IMR-90 (cell line): ENCODE measurements around the gene DET1. TPM values are rescaled to one million over a fixed set of nuclear protein-coding genes. Genes with fewer than 3 reads are reported as not detected.

Experiments
- ATAC-seq: fragments of 200-7000 bp; cut with Tn5 transposase; 2 replicates; pipeline ENCODE4 v1.9.1; 2020; ENCODE audit warnings: low read depth, mild to moderate bottlenecking, moderate library complexity
- BruUV-seq: library from RNA; stranded (reverse); fragments of 400-500 nt; replicated peaks from 2 replicates; lab custom pipeline; 2021; lab: Mats Ljungman, UMichigan
- CTCF ChIA-PET: fragments of 300-600 bp; formaldehyde crosslinking; extraction: SDS; loops from one replicate; lab custom pipeline; 2021; ENCODE audit warnings: antibody characterized with exemption; lab: Yijun Ruan, JAX
- POLR2A ChIA-PET: fragments of 300-600 bp; sonication (Branson Sonifier 250); formaldehyde crosslinking; loops from one replicate; lab custom pipeline; 2022; ENCODE audit warnings: antibody characterized with exemption; ENCODE audit not compliant: unreplicated experiment; lab: Charles Lee
- DNase-seq: peaks from one replicate; pipeline ENCODE4 v3.0.0; 2013
- H2AFZ ChIP-seq: replicated peaks from 2 replicates; pipeline ENCODE3; 2013; ENCODE audit warnings: low read length, mild to moderate bottlenecking; ENCODE audit not compliant: poor library complexity
- H2AK5ac ChIP-seq: 2 replicates; pipeline ENCODE4 v1.6.1; 2013; ENCODE audit warnings: low read depth, low read length, inconsistent platforms
- H2AK9ac ChIP-seq: replicated peaks from 2 replicates; pipeline ENCODE3; 2013; ENCODE audit warnings: mild to moderate bottlenecking, low read depth, low read length, moderate library complexity; ENCODE audit not compliant: poor library complexity
- H2BK120ac ChIP-seq: 2 replicates; pipeline ENCODE4 v1.6.1; 2013; ENCODE audit warnings: low read depth, low read length, inconsistent platforms
- H2BK15ac ChIP-seq: 3 replicates; pipeline ENCODE4 v1.6.1; 2013; ENCODE audit warnings: low read depth, low read length, inconsistent platforms
- H2BK20ac ChIP-seq: 2 replicates; pipeline ENCODE4 v1.6.1; 2013; ENCODE audit warnings: low read depth, mild to moderate bottlenecking, inconsistent platforms, low read length, moderate library complexity
- H2BK5ac ChIP-seq: 2 replicates; pipeline ENCODE4 v1.6.1; 2013; ENCODE audit warnings: mild to moderate bottlenecking, low read depth, low read length, inconsistent platforms; ENCODE audit not compliant: poor library complexity, severe bottlenecking
- H3K14ac ChIP-seq: replicated peaks from 2 replicates; pipeline ENCODE4 v1.6.1; 2013; ENCODE audit warnings: low read depth, low read length, inconsistent platforms
- H3K18ac ChIP-seq: 2 replicates; pipeline ENCODE4 v1.6.1; 2013; ENCODE audit warnings: low read depth, low read length, control low read depth
- H3K23ac ChIP-seq: 2 replicates; pipeline ENCODE4 v1.6.1; 2013; ENCODE audit warnings: low read depth, low read length, inconsistent platforms
- H3K27ac ChIP-seq: 2 replicates; pipeline ENCODE4 v1.5.1; 2013; ENCODE audit warnings: mild to moderate bottlenecking, control low read depth, low read length; ENCODE audit not compliant: insufficient read depth
- H3K27me3 ChIP-seq: 2 replicates; pipeline ENCODE4 v1.6.1; 2013; ENCODE audit warnings: low read length; ENCODE audit not compliant: control insufficient read depth, insufficient read depth
- H3K36me3 ChIP-seq: 2 replicates; pipeline ENCODE4 v1.6.1; 2013; ENCODE audit warnings: low read length, mixed read lengths; ENCODE audit not compliant: control insufficient read depth, insufficient read depth
- H3K4ac ChIP-seq: 2 replicates; pipeline ENCODE4 v1.6.1; 2013; ENCODE audit warnings: low read depth, low read length, inconsistent platforms
- H3K4me1 ChIP-seq: 2 replicates; pipeline ENCODE4 v1.6.1; 2013; ENCODE audit warnings: low read length, mixed read lengths; ENCODE audit not compliant: control insufficient read depth, insufficient read depth
- H3K4me2 ChIP-seq: 2 replicates; pipeline ENCODE4 v1.6.1; 2013; ENCODE audit warnings: low read depth, mild to moderate bottlenecking, control low read depth, low read length, moderate library complexity
- H3K4me3 ChIP-seq: 2 replicates; pipeline ENCODE4 v1.5.1; 2013; ENCODE audit warnings: low read depth, mild to moderate bottlenecking, control low read depth, low read length, moderate library complexity; ENCODE audit not compliant: insufficient read depth
- H3K56ac ChIP-seq: 2 replicates; pipeline ENCODE4 v1.6.1; 2013; ENCODE audit warnings: low read length, inconsistent platforms; ENCODE audit not compliant: insufficient read depth; ENCODE audit errors: extremely low read depth
- H3K79me1 ChIP-seq, 2 experiments: 2 replicates each; pipeline ENCODE4 v1.6.1; 2013; ENCODE audit warnings: low read length in 2 of 2, inconsistent platforms in 1 of 2, low read depth in 1 of 2
- H3K9ac ChIP-seq: 2 replicates; pipeline ENCODE4 v1.6.1; 2013; ENCODE audit warnings: low read depth, low read length, control low read depth
- H3K9me1 ChIP-seq: 2 replicates; pipeline ENCODE4 v1.6.1; 2013; ENCODE audit warnings: low read length, inconsistent platforms; ENCODE audit not compliant: insufficient read depth
- H3K9me3 ChIP-seq: 2 replicates; pipeline ENCODE4 v1.6.1; 2013; ENCODE audit warnings: low read length; ENCODE audit not compliant: control insufficient read depth, insufficient read depth
- H4K20me1 ChIP-seq: 2 replicates; pipeline ENCODE4 v1.6.1; 2013; ENCODE audit warnings: low read length, inconsistent platforms; ENCODE audit not compliant: insufficient read depth
- H4K5ac ChIP-seq: 2 replicates; pipeline ENCODE4 v1.6.1; 2013; ENCODE audit warnings: mild to moderate bottlenecking, low read depth, low read length, control low read depth
- H4K8ac ChIP-seq, 2 experiments: 2 replicates each; pipeline ENCODE4 v1.6.1; 2013; ENCODE audit warnings: low read depth in 2 of 2, low read length in 2 of 2, control low read depth in 1 of 2, inconsistent platforms in 1 of 2
- H4K91ac ChIP-seq: 2 replicates; pipeline ENCODE4 v1.6.1; 2013; ENCODE audit warnings: low read depth, low read length, inconsistent platforms; ENCODE audit not compliant: insufficient read depth
- CEBPB ChIP-seq: IDR thresholded peaks from 2 replicates; pipeline ENCODE4 v1.6.1; 2012; ENCODE audit warnings: low read depth, low read length, improper control_type of control experiment
- FOS ChIP-seq: fragments of 150-350 bp; IDR thresholded peaks from 2 replicates; pipeline ENCODE4 v1.6.1; 2016; ENCODE audit warnings: low read depth, low read length
- MAZ ChIP-seq: IDR thresholded peaks from 2 replicates; pipeline ENCODE4 v1.6.1; 2012; ENCODE audit warnings: low read depth, mild to moderate bottlenecking, low read length, improper control_type of control experiment, moderate library complexity, borderline replicate concordance
- RFX5 ChIP-seq: IDR thresholded peaks from 2 replicates; pipeline ENCODE4 v1.8.0; 2012; ENCODE audit warnings: low read depth, mild to moderate bottlenecking, low read length, moderate library complexity
- WGBS, 2 experiments: methylation state at CpG; one replicate each; pipeline versions ENCODE4 v1.1.5 to v1.1.7; 2013; ENCODE audit warnings: missing lambda C conversion rate in 2 of 2; ENCODE audit not compliant: insufficient read length in 1 of 2; ENCODE audit errors: extremely low coverage in 2 of 2; 5-methylcytosine and 5-hydroxymethylcytosine counted together
- dilution Hi-C: fragments of 300-500 bp; cut with HindIII; formaldehyde crosslinking; loops from one replicate; pipeline ENCODE4 v1.14.3; 2018; ENCODE audit warnings: low sequenced_read_pairs; ENCODE audit not compliant: unreplicated experiment
- in situ Hi-C: fragments of 300-500 bp; cut with MboI; formaldehyde crosslinking; loops from 3 replicates; pipeline ENCODE4 v1.14.3; 2019; ENCODE audit warnings: low sequenced_read_pairs, inconsistent platforms, mixed read lengths
- intact Hi-C: fragments of 100-400 bp; cut with micrococcal nuclease; formaldehyde crosslinking; loops from 2 replicates; pipeline ENCODE4 v1.10.0; 2022
- polyA plus RNA-seq, 3 experiments: library from polyadenylated mRNA; depleted of rRNA; stranded (reverse); fragments of >200 nt; gene quantifications; 2 replicates each; pipeline ENCODE4 v1.2.3, GENCODE V29; 2012; ENCODE audit warnings: low replicate concordance in 1 of 3
- total RNA-seq: library from RNA; depleted of rRNA; stranded (reverse); fragments of >200 nt; gene quantifications from 2 replicates; pipeline ENCODE4 v1.2.3, GENCODE V29; 2012

The DET1 gene
- total and polyA plus RNA-seq, 2 of the 4 experiments (the other 2 are of a cell fraction) = 5.6 to 9.1 TPM

DNA sequence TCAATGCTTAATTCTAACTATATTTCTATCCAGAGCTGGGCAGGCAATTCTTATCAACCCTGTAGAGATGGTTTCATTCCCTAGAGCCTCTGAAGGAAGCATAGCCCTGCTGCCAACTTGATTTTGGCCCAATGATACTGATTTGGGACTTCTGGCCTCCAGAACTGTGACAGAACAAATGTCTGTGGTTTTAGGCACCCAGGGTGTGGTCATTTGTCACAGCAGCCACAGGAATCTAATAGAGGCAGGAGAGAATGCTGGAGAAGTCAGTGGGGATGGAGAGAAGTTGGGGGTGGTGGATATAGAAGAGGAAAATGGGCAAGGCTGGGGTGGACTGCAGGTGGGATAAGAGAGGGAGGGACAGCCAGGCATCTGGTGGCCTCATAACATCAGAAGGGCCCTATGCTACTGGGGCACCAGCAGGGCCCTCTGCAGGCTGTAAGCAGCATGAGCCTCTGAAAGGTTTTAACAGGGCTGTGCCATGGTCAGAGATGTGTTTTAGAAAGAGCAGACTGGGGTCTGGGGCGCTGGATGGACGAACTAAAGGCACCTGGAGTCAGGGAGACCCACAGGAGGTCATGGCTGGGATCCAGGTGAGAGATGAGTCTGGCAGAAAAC, 59.2 kb downstream of the DET1 start (continued):
- TF ChIP-seq FOS (no peak), MAZ (no peak)

- peaks cover 3% of the 10 kb centered on the region; the same call in 1 of the 2 replicates for H3K9me1 ChIP-seq
- no peaks in the 10 kb centered on the region for H4K20me1 ChIP-seq
- dilution Hi-C loops (no loop called here), in situ Hi-C loops (loop anchor here (25.0 kb wide), 2 partner anchors 352 to 527 kb away; no protein-coding TSS in a partner anchor), intact Hi-C loops (no loop called here)
- no peaks in the 10 kb centered on the region for H3K79me1 ChIP-seq
- no CpG with 5 or more reads among the region's 10 CpGs for WGBS, 2 experiments
- no TSS peak for BruUV-seq
- no peak overlapping the region for H2BK20ac ChIP-seq
- peak; percentile 64 for DNase-seq
- TF ChIP-seq CEBPB = 0 out of 2 replicates have a peak, but pooled peaks have one; percentile 27
- no peak for TF ChIP-seq RFX5
- no peak overlapping the region for H3K14ac ChIP-seq
- H3K27ac ChIP-seq = no peak overlapping the region
- H3K4me3 ChIP-seq = no peak overlapping the region
- no peaks in the 10 kb centered on the region; the same call in 1 of the 2 replicates for H3K27me3 ChIP-seq
- no peak overlapping the region for H3K18ac ChIP-seq
- no peaks in the 10 kb centered on the region for H3K4me1 ChIP-seq
- H3K9ac ChIP-seq = no peak overlapping the region
- POLR2A ChIA-PET = no interaction called here
- no peak overlapping the region for H4K5ac ChIP-seq
- no peak overlapping the region for H4K8ac ChIP-seq
- H2AFZ ChIP-seq = peak overlapping the region; percentile 3
- H2AK9ac ChIP-seq = no peak overlapping the region
- H2BK120ac ChIP-seq = no peak overlapping the region
- CTCF ChIA-PET = no interaction called here
- no peak overlapping the region for H3K56ac ChIP-seq
- no peaks in the 10 kb centered on the region for H3K9me3 ChIP-seq
- no peak overlapping the region for H2AK5ac ChIP-seq
- no peak overlapping the region for H3K23ac ChIP-seq
- peak; percentile 69 for ATAC-seq
- no peak overlapping the region for H2BK15ac ChIP-seq
- H3K4me2 ChIP-seq = no peak overlapping the region
- H4K91ac ChIP-seq = no peak overlapping the region
- no peak overlapping the region for H2BK5ac ChIP-seq
- no peaks in the 10 kb centered on the region for H3K36me3 ChIP-seq
- no peak overlapping the region for H3K4ac ChIP-seq
Observed at GRCh38 chr15:88484682-88485331, 61.7 kb downstream of the DET1 start.
